ENCODE measurements around the gene LPIN3. TPM values are rescaled to one million over a fixed set of nuclear protein-coding genes. Genes with fewer than 3 reads are reported as not detected.

Gene LPIN3
- total and polyA plus RNA-seq, 2 experiments from 2014 or later = 18.1 to 22.4 TPM

GRCh38 chr20:41317546-41318270, 22.9 kb upstream of the LPIN3 start, which contains the start of gene ZHX3:
TSS of gene ZHX3 (minus strand) at chr20:41317731. CDS start at chr20:41204916, 112,815 bp downstream.
- Histone ChIP-seq H3K27ac (peak within 1 kb of the TSS; percentile 80), H2AFZ (peak within 1 kb of the TSS; percentile 77), H3K9me3 (ENCODE audit: low read depth) (no peaks in the 10 kb centered on the region), H3K79me2 (peaks cover 33% of the 10 kb centered on the region), H3K4me3 (peak within 1 kb of the TSS; percentile 70), H3K36me3 (replicated peaks; ENCODE audit: insufficient read depth, low read depth) (no peaks in the 10 kb centered on the region), H3K9me2 (replicated peaks; ENCODE audit: insufficient read depth) (no peaks in the 10 kb centered on the region), H3K4me1 (ENCODE audit: insufficient read depth) (peaks cover 17% of the 10 kb centered on the region), H3K4me2 (peak within 1 kb of the TSS; percentile 90), H3K27me3 (no peaks in the 10 kb centered on the region), H4K20me1 (ENCODE audit: insufficient read depth, poor library complexity, severe bottlenecking) (no peaks in the 10 kb centered on the region)
- no peak for TF ChIP-seq EZH2phosphoT487 (IDR thresholded peaks at IDR 0.05; ENCODE audit: low read depth, severe bottlenecking, unreplicated experiment)
- peak; percentile 99 for DNase-seq (ENCODE audit: low spot score)
- WGBS (ENCODE audit: low lambda C conversion rate, missing lambda C conversion rate) = 7% methylated on average over 14 of the region's 64 CpGs

- peaks cover 17% of the 10 kb centered on the region for H3K4me1 ChIP-seq (ENCODE audit: insufficient read depth)
- peak; percentile 32 for DNase-seq (ENCODE audit: low spot score)
- TF ChIP-seq EZH2phosphoT487 (IDR thresholded peaks at IDR 0.05; ENCODE audit: low read depth, severe bottlenecking, unreplicated experiment) (no peak), EZH2 (IDR thresholded peaks at IDR 0.05; ENCODE audit: borderline replicate concordance) (no peak), CTCF (IDR thresholded peaks at IDR 0.05; ENCODE audit: poor library complexity) (no peak)
- peak overlapping the region; percentile 80 for H3K27ac ChIP-seq
- peak overlapping the region; percentile 72 for H2AFZ ChIP-seq
- no peaks in the 10 kb centered on the region for H3K9me3 ChIP-seq (ENCODE audit: low read depth)
- no peaks in the 10 kb centered on the region for H4K20me1 ChIP-seq (ENCODE audit: insufficient read depth, poor library complexity, severe bottlenecking)
- no peaks in the 10 kb centered on the region for H3K9me2 ChIP-seq (replicated peaks; ENCODE audit: insufficient read depth)
- no peaks in the 10 kb centered on the region for H3K36me3 ChIP-seq (replicated peaks; ENCODE audit: insufficient read depth, low read depth)
- H3K79me2 ChIP-seq = peaks cover 28% of the 10 kb centered on the region
- no peaks in the 10 kb centered on the region for H3K27me3 ChIP-seq
- H3K4me2 ChIP-seq = peak overlapping the region; percentile 79
- WGBS (ENCODE audit: low lambda C conversion rate, missing lambda C conversion rate) = 70% methylated on average over 5 of the region's 5 CpGs
- H3K4me3 ChIP-seq = peak overlapping the region; percentile 28
Observed at GRCh38 chr20:41318271-41318649, 22.4 kb upstream of the LPIN3 start.

- peak overlapping the region; percentile 87 for H3K27ac ChIP-seq
- H3K4me2 ChIP-seq = no peak overlapping the region
- no peaks in the 10 kb centered on the region for H3K27me3 ChIP-seq
- no peaks in the 10 kb centered on the region for H3K9me2 ChIP-seq (replicated peaks; ENCODE audit: insufficient read depth)
- no peak for DNase-seq (ENCODE audit: low spot score)
- no peaks in the 10 kb centered on the region for H3K9me3 ChIP-seq (ENCODE audit: low read depth)
- H3K79me2 ChIP-seq = peaks cover 7% of the 10 kb centered on the region
- no peaks in the 10 kb centered on the region for H3K36me3 ChIP-seq (replicated peaks; ENCODE audit: insufficient read depth, low read depth)
- H4K20me1 ChIP-seq (ENCODE audit: insufficient read depth, poor library complexity, severe bottlenecking) = no peaks in the 10 kb centered on the region
- no peak overlapping the region for H3K4me3 ChIP-seq
- H3K4me1 ChIP-seq (ENCODE audit: insufficient read depth) = peaks cover 17% of the 10 kb centered on the region
- TF ChIP-seq CTCF (IDR thresholded peaks at IDR 0.05; ENCODE audit: poor library complexity) (no peak), EZH2phosphoT487 (IDR thresholded peaks at IDR 0.05; ENCODE audit: low read depth, severe bottlenecking, unreplicated experiment) (no peak), EZH2 (IDR thresholded peaks at IDR 0.05; ENCODE audit: borderline replicate concordance) (no peak)
- no peak overlapping the region for H2AFZ ChIP-seq
Observed at GRCh38 chr20:41320441-41320840, 20.2 kb upstream of the LPIN3 start.

- Histone ChIP-seq H3K79me2 (peaks cover 2% of the 10 kb centered on the region), H3K9me3 (ENCODE audit: low read depth) (no peaks in the 10 kb centered on the region), H3K4me3 (no peak overlapping the region), H3K27ac (peak overlapping the region; percentile 87), H4K20me1 (ENCODE audit: insufficient read depth, poor library complexity, severe bottlenecking) (no peaks in the 10 kb centered on the region), H3K4me1 (ENCODE audit: insufficient read depth) (peaks cover 17% of the 10 kb centered on the region), H3K4me2 (no peak overlapping the region), H3K36me3 (replicated peaks; ENCODE audit: insufficient read depth, low read depth) (no peaks in the 10 kb centered on the region), H2AFZ (no peak overlapping the region), H3K9me2 (replicated peaks; ENCODE audit: insufficient read depth) (no peaks in the 10 kb centered on the region), H3K27me3 (no peaks in the 10 kb centered on the region)
- DNase-seq (ENCODE audit: low spot score) = no peak
- WGBS (ENCODE audit: low lambda C conversion rate, missing lambda C conversion rate) = 94% methylated on average over 1 of the region's 1 CpG
- TF ChIP-seq EZH2 (IDR thresholded peaks at IDR 0.05; ENCODE audit: borderline replicate concordance) = no peak
- no peak for TF ChIP-seq CTCF (IDR thresholded peaks at IDR 0.05; ENCODE audit: poor library complexity)
- no peak for TF ChIP-seq EZH2phosphoT487 (IDR thresholded peaks at IDR 0.05; ENCODE audit: low read depth, severe bottlenecking, unreplicated experiment)
Observed at GRCh38 chr20:41320976-41321375, 19.6 kb upstream of the LPIN3 start.

All from hepatocyte (in vitro differentiated cells).